ENCODE measurements around the gene CCDC60.

GRCh38 chr12:119385659-119386058, 51.1 kb downstream of the CCDC60 start:
- TF ChIP-seq CTCF (tag by site-specific recombination; IDR thresholded peaks at IDR 0.05) (no peak), REST (tag by site-specific recombination; IDR thresholded peaks at IDR 0.05) (no peak), YY1 (tag by site-specific recombination; IDR thresholded peaks at IDR 0.05) (no peak), ZSCAN16 (tag by site-specific recombination; IDR thresholded peaks at IDR 0.05) (no peak)

All from HEK293 (cell line).